IgD-negative memory B cell (primary cell): ENCODE measurements around the gene FHAD1. TPM values are rescaled to one million over a fixed set of nuclear protein-coding genes. Genes with fewer than 3 reads are reported as not detected.

Source experiments
- H3K27ac Mint-ChIP-seq, 3 donors: one replicate each; pipeline ENCODE4 v1.8.0; 2020 to 2022; ENCODE audit warnings: mild to moderate bottlenecking in 3 of 3, mixed read lengths in 3 of 3, moderate library complexity in 1 of 3
- H3K27me3 Mint-ChIP-seq: one replicate; pipeline ENCODE4 v1.8.0; 2021; ENCODE audit warnings: mixed read lengths
- H3K36me3 Mint-ChIP-seq: one replicate; pipeline ENCODE4 v1.8.0; 2020; ENCODE audit warnings: mild to moderate bottlenecking, mixed read lengths
- H3K4me1 Mint-ChIP-seq, 3 donors: one replicate each; pipeline ENCODE4 v1.8.0; 2020 to 2022; ENCODE audit warnings: mixed read lengths in 3 of 3, mild to moderate bottlenecking in 1 of 3
- H3K4me3 Mint-ChIP-seq, 4 donors: one replicate each; pipeline ENCODE4 v1.8.0; 2020 to 2022; ENCODE audit warnings: mild to moderate bottlenecking in 4 of 4, mixed read lengths in 4 of 4, moderate library complexity in 3 of 4
- H3K9me3 Mint-ChIP-seq, 3 donors: one replicate each; pipeline ENCODE4 v1.8.0; 2020 to 2021; ENCODE audit warnings: mixed read lengths in 3 of 3, mild to moderate bottlenecking in 1 of 3
- polyA plus RNA-seq: library from polyadenylated mRNA; unstranded; fragments of 300-500 nt; fragmentation: Illumina TruSeq; gene quantifications from one replicate; pipeline ENCODE4 v1.2.3, GENCODE V29; 2021

Gene FHAD1
- polyA plus RNA-seq, 1 donor from 2014 or later = not detected

DNA sequence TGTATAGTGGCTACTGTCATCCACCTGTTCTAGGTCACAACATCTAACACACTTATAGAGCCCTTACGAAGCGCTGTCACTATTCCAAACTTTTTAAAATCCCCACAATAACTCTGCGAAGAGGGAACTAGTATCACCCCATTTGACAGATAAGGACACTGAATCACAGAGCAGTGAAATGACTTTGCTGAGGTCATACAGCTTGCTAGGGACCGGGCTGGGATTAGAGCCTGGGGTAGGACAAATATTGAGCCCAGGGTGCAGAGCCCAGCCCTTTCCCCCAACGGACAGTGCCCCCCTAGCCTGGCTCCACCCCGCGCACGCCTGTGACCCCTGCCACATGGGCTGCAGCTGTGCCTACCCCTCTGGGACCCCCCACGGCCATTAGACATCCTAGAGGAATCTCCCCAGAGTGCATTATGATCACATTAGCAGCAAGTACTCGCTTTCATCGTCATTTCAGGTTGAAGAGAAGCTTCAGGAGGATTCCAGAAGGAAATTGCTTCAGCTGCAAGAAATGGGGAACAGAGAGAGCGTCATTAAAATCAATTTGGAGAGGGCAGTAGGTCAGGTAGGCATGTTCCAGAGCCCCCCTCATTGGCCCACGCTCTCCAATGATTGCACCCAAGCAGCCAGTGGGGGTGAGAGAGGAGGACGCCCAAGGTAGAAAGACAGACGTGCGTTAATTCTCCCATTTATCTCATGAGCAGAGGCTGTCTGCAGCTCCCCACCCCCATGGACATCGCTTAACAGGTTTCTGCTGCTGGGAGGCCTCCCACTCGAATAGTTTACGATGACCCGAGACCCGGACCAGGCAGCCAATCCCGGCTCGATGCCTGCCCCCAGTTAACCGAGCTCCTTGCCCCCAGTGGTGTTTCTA lies 77.2 kb downstream of the FHAD1 start:
- peaks cover 3% of the 10 kb centered on the region for H3K36me3 Mint-ChIP-seq
- H3K27ac Mint-ChIP-seq = no peak overlapping the region
- peaks cover 0 to 12% (median 2%) of the 10 kb centered on the region in 3 donors for H3K9me3 Mint-ChIP-seq
- H3K4me1 Mint-ChIP-seq = peaks cover 0 to 4% (median 2%) of the 10 kb centered on the region in 3 donors
- no peak overlapping the region for H3K4me3 Mint-ChIP-seq
- peaks cover 7% of the 10 kb centered on the region for H3K27me3 Mint-ChIP-seq

DNA sequence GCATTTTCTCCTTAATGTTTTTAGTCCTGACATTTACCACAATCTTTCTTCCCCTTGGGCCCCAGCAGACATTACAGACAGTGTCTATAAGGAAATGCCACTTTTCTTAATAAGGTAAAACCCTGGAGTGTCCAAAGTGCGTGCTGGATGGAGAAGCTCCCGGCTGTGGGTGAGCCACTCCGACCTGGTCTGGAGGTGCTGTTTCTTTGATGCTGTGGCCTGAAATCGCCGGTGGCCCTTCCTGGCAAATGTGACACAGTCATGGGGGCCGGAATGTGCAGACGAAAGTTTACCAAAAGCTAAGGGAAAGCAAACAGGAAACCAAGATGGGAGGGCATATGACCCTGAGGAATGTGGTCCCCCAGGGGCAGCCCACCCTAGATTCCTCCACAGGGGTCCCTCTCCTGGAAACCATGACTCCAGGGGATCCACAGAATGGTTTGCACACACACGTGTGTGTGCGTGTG lies 77.9 kb downstream of the FHAD1 start:
- Mint-ChIP-seq H3K4me3 (no peak overlapping the region), H3K27me3 (peaks cover 10% of the 10 kb centered on the region), H3K27ac (no peak overlapping the region), H3K4me1 (peaks cover 0 to 4% (median 2%) of the 10 kb centered on the region in 3 donors), H3K9me3 (peaks cover 0 to 10% (median 2%) of the 10 kb centered on the region in 3 donors), H3K36me3 (peaks cover 3% of the 10 kb centered on the region)

DNA sequence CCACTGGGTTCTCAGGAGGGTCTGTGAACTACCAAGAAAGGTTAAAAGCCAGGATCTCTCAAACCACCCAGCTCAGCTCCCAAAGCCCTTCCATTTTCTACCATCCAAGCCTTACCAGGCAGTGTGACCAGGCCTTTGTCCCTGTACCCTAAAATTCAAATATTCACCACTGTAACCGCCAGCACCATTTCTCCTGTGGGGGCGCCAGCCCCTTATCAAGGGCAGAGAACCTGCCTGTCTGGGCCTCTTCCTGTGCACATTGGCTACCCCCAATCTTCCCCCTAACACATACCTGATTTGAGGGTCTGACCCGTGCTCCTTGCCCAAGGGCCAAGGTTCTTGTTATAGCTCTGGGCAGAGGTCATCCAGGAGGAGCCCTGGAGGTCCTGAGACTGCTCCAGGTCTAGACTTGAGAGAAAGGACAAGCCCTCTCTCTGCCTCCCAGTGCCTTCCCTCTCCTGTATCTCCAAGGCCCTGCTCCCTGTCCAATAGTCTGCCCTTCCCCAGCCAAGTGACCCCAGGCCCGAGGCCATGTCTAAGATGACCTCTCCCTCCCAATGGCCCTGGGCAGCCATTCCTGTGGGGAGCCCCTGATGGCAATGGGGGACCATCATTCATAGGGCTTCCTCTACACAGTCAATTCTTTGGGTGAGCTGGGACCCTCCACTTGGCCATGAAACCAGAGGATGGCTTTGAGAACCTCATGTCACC lies 78.5 kb downstream of the FHAD1 start:
- H3K36me3 Mint-ChIP-seq = no peaks in the 10 kb centered on the region
- H3K27ac Mint-ChIP-seq = no peak overlapping the region
- H3K9me3 Mint-ChIP-seq = peaks cover 0 to 4% (median 0%) of the 10 kb centered on the region in 3 donors
- no peak overlapping the region for H3K4me3 Mint-ChIP-seq
- peaks cover 10% of the 10 kb centered on the region for H3K27me3 Mint-ChIP-seq
- peaks cover 0 to 4% (median 2%) of the 10 kb centered on the region in 3 donors for H3K4me1 Mint-ChIP-seq

DNA sequence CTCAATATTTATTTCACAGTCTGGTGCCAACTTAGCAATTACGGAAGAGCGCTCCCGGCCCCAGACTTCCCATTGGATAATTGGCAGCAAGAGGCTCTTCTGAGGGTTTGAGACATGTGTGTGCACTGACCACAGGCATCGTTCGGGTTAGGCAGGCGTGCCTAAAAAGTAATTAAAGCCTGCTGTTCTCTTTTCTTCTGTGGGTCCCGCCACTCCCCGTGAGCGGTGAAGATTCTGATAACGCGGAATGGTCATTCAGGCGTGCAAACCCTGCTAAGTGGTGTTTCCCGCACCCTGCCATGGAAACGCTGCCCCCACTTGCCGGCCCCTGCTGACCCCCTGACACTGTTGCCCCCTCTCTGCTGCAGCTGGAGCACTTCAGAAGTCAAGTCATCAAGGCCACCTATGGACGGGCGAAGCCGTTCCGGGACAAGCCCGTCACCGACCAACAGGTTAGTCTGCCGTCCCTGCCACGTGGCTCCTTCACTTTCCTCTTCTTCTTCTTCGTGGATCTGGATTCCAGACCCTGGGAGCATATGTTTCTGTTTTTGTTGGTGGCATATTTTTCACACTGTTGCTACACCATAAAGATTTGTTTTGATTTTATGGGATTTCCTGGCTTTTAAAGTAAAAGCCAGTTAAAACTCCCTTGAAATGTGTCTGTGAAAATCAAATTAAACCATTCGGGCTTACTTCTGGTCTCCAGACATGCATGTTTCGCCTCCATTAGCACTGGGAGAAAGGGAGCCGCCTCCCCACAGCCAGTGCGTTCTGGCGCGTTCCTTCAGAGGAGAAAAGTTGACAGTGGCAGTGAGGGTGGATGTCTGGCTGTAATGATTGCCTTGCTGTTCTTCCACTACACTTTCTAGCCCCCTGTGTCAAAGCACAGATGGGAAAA lies 79.9 kb downstream of the FHAD1 start:
- H3K4me3 Mint-ChIP-seq = peak overlapping the region in 1 of 4 donors; percentile 27
- H3K4me1 Mint-ChIP-seq = peaks cover 0 to 4% (median 2%) of the 10 kb centered on the region in 3 donors
- H3K36me3 Mint-ChIP-seq = no peaks in the 10 kb centered on the region
- peaks cover 10% of the 10 kb centered on the region for H3K27me3 Mint-ChIP-seq
- peak overlapping the region in 1 of 3 donors; percentile 19 for H3K27ac Mint-ChIP-seq
- no peaks in the 10 kb centered on the region for H3K9me3 Mint-ChIP-seq

GRCh38 chr1:15328351-15329103 lies 81.5 kb downstream of the FHAD1 start:
- H3K4me3 Mint-ChIP-seq = no peak overlapping the region
- peaks cover 10% of the 10 kb centered on the region for H3K27me3 Mint-ChIP-seq
- no peak overlapping the region for H3K27ac Mint-ChIP-seq
- no peaks in the 10 kb centered on the region for H3K36me3 Mint-ChIP-seq
- H3K9me3 Mint-ChIP-seq = no peaks in the 10 kb centered on the region
- H3K4me1 Mint-ChIP-seq = peaks cover 0 to 2% (median under 1%) of the 10 kb centered on the region in 3 donors

GRCh38 chr1:15329104-15329820 lies 82.2 kb downstream of the FHAD1 start:
- H3K27me3 Mint-ChIP-seq = peaks cover 10% of the 10 kb centered on the region
- no peak overlapping the region for H3K27ac Mint-ChIP-seq
- H3K4me3 Mint-ChIP-seq = no peak overlapping the region

GRCh38 chr1:15330028-15330427 lies 83.0 kb downstream of the FHAD1 start:
- no peaks in the 10 kb centered on the region for H3K9me3 Mint-ChIP-seq
- peaks cover 10% of the 10 kb centered on the region for H3K27me3 Mint-ChIP-seq
- no peak overlapping the region for H3K27ac Mint-ChIP-seq
- no peak overlapping the region for H3K4me3 Mint-ChIP-seq
- no peaks in the 10 kb centered on the region for H3K4me1 Mint-ChIP-seq
- no peaks in the 10 kb centered on the region for H3K36me3 Mint-ChIP-seq

More at GRCh38 chr1:15329104-15329820, 82.2 kb downstream of the FHAD1 start:
- H3K9me3 Mint-ChIP-seq = no peaks in the 10 kb centered on the region
- H3K36me3 Mint-ChIP-seq = no peaks in the 10 kb centered on the region
- no peaks in the 10 kb centered on the region for H3K4me1 Mint-ChIP-seq

DNA sequence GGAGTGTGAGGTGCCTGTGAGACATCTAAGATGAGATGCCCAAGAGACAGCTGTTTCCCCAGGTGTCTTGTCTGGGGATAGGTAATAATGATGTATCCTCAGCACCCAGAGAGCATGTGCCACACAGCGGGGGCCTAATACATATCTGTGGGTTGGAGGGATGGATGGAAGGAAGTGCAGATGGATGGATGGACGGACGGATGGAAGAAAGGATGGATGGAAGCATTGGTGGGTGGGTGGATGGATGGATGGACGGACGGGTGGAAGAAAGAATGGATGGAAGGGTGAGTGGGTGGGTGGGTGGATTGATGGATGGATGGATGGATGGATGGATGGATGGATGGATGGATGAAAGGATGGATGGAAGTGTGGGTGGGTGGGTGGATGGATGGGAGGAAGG lies 84.2 kb downstream of the FHAD1 start:
- no peaks in the 10 kb centered on the region for H3K36me3 Mint-ChIP-seq
- H3K27ac Mint-ChIP-seq = no peak overlapping the region
- H3K27me3 Mint-ChIP-seq = peaks cover 10% of the 10 kb centered on the region
- H3K4me3 Mint-ChIP-seq = no peak overlapping the region
- H3K9me3 Mint-ChIP-seq = no peaks in the 10 kb centered on the region
- no peaks in the 10 kb centered on the region for H3K4me1 Mint-ChIP-seq

DNA sequence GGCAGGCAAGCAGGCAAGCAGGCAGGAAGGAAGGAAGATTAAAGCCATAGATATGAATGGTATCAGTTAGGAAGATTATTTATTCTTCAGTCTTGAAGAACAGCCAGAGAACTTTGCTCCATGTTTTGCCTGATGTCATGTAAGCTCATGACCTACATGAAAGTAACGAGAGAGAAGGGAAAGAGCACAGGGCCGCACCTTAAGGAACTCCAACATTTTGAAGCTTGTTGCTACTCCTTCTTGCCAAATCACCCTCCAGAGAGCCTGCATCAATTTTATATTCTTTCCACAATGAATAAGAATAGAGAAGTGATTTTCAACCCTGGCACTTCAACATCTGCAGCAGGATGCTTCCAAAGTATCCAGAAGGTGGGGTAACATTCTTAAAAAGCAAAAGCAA lies 84.7 kb downstream of the FHAD1 start:
- H3K27me3 Mint-ChIP-seq = peaks cover 14% of the 10 kb centered on the region
- H3K9me3 Mint-ChIP-seq = no peaks in the 10 kb centered on the region
- H3K4me1 Mint-ChIP-seq = no peaks in the 10 kb centered on the region
- no peak overlapping the region for H3K27ac Mint-ChIP-seq
- no peak overlapping the region for H3K4me3 Mint-ChIP-seq
- no peaks in the 10 kb centered on the region for H3K36me3 Mint-ChIP-seq

DNA sequence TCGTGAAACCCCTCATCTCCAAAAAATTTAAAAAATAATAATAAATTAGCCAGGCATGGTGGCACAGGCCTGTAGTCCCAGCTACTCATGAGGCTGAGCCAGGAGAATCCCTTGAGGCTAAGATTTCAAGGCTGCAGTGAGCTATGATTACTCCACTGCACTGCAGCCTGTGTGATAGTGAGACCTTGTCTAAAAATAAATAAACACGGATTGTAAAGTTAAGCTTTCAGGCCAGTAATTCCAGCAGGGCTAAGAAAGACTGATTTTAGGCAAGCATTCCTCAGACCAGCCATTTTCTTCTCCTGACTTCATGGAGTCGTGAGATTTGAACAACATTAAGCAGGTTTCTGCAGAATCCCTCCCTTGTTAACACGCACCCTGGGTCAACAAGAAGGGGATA lies 85.5 kb downstream of the FHAD1 start:
- H3K27ac Mint-ChIP-seq = no peak overlapping the region
- H3K9me3 Mint-ChIP-seq = no peaks in the 10 kb centered on the region
- H3K4me1 Mint-ChIP-seq = no peaks in the 10 kb centered on the region
- peaks cover 10% of the 10 kb centered on the region for H3K27me3 Mint-ChIP-seq
- no peaks in the 10 kb centered on the region for H3K36me3 Mint-ChIP-seq
- H3K4me3 Mint-ChIP-seq = no peak overlapping the region

- Mint-ChIP-seq H3K9me3 (peaks cover 0 to under 1% (median 0%) of the 10 kb centered on the region in 3 donors), H3K27me3 (peaks cover 10% of the 10 kb centered on the region), H3K4me3 (no peak overlapping the region)
Measured at GRCh38 chr1:15332952-15333715, 86.1 kb downstream of the FHAD1 start.

DNA sequence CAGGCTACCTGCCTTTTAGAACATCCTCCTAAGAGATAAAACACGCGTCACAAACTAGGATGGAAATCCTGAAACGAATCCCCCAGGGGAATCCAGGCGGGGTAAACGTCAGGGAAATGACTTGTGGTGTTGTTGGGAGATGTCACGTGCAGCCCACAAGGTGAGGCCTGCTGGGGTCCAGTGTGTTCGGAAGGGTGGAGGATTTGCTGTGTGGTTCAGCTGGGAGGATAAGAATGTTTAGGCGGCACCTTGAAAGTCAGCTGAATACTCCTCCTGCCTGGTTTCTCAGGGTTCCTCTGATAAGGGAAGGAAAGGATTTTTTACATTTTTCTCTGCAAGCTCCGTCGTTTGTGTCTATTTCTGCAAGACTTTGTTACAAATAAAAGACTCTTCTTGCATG lies 88.0 kb downstream of the FHAD1 start:
- H3K27me3 Mint-ChIP-seq = peaks cover 10% of the 10 kb centered on the region
- H3K4me1 Mint-ChIP-seq = no peaks in the 10 kb centered on the region
- H3K36me3 Mint-ChIP-seq = no peaks in the 10 kb centered on the region
- no peak overlapping the region for H3K27ac Mint-ChIP-seq
- peaks cover 0 to 2% (median 0%) of the 10 kb centered on the region in 3 donors for H3K9me3 Mint-ChIP-seq
- no peak overlapping the region for H3K4me3 Mint-ChIP-seq

More at GRCh38 chr1:15332952-15333715, 86.1 kb downstream of the FHAD1 start:
- Mint-ChIP-seq H3K4me1 (no peaks in the 10 kb centered on the region), H3K27ac (no peak overlapping the region), H3K36me3 (no peaks in the 10 kb centered on the region)

GRCh38 chr1:15336866-15337265 lies 89.8 kb downstream of the FHAD1 start:
- peaks cover 0 to 2% (median 0%) of the 10 kb centered on the region in 3 donors for H3K9me3 Mint-ChIP-seq
- H3K36me3 Mint-ChIP-seq = no peaks in the 10 kb centered on the region
- peaks cover 10% of the 10 kb centered on the region for H3K27me3 Mint-ChIP-seq
- peaks cover 0 to 4% (median 3%) of the 10 kb centered on the region in 3 donors for H3K4me1 Mint-ChIP-seq
- H3K4me3 Mint-ChIP-seq = no peak overlapping the region
- H3K27ac Mint-ChIP-seq = no peak overlapping the region
